ENCODE results near the gene TMEM117. TPM values are rescaled to one million over a fixed set of nuclear protein-coding genes. Genes with fewer than 3 reads are reported as not detected.

The TMEM117 gene
- total and polyA plus RNA-seq, 2 donors (not counting 3 experiments of a cell fraction or from before 2014, with no cell fraction given) = 1.2 to 3.8 TPM

DNA sequence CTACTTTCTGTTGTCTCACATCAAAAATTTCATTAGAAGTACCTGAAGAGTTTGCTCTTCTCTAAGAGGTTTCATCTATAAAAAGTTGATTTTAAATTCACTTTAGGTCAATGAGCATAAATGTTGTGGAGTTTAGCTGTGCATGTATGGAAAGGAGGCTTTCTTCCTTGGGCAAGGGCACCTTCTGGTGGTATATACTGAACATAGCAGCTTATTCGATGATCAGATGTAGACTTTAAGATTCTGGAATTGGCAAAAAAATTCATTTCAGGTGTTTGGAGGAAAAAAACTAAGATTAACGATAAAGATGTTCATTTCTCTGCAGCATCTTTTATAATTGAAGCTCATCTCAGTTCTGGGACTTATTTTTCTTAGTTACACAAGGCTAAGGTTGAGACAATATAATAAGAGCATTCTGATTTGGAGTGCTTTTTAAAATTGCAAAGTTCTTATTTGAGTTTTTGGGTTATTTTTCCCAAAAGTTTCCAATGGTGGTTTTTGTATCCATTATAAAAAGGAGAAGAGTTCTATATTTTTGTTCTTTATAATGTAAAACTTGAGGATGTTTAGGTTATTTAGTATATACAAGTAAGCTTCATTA is 46.8 kb downstream of the TMEM117 start:
- no peaks in the 10 kb centered on the region for H3K27me3 ChIP-seq (ENCODE audit: control insufficient read depth in 2 of 2, insufficient read depth in 2 of 2, low read length in 2 of 2)
- H3K79me2 ChIP-seq (ENCODE audit: control insufficient read depth, insufficient read depth, low read length) = no peaks in the 10 kb centered on the region
- no peaks in the 10 kb centered on the region for H3K4me1 ChIP-seq (ENCODE audit: control insufficient read depth, extremely low read depth, insufficient read depth, low read length)
- no peaks in the 10 kb centered on the region for H3K9me3 ChIP-seq (replicated peaks; ENCODE audit: control insufficient read depth, insufficient read depth, low read length)
- intact Hi-C loops (cut with micrococcal nuclease) = loop anchor here (1.0 to 5.0 kb wide), 5 partner anchors 76 to 530 kb away; partner anchors contain the start of gene TWF1
- H4K20me1 ChIP-seq (replicated peaks; ENCODE audit: control insufficient read depth, extremely low read depth, insufficient read depth, low read length) = no peaks in the 10 kb centered on the region
- ChIA-PET CTCF (interaction anchor here (0.7 to 5.3 kb wide), 40 partner anchors 10 to 1048 kb away, joined by 3 to 137 read pairs (median 4); partner anchors contain the start of genes IRAK4, PUS7L and TWF1), POLR2A (no interaction called here)
- H3K9ac ChIP-seq (replicated peaks; ENCODE audit: extremely low read depth, insufficient read depth, low read length) = no peak overlapping the region
- DNase-seq (ENCODE audit: low read depth, low spot score) (peak; percentile 65), FAIRE-seq (peak; percentile 33)
- dilution Hi-C loops (cut with MboI; ENCODE audit: extremely low pct_ligation_motif_present, low sequenced_read_pairs) = no loop called here
- H3K36me3 ChIP-seq (ENCODE audit: control insufficient read depth in 2 of 2, extremely low read depth in 1 of 2, insufficient read depth in 2 of 2, low read length in 2 of 2) = no peaks in the 10 kb centered on the region
- BruUV-seq (replicated peaks) = no TSS peak
- H2AFZ ChIP-seq (ENCODE audit: low read depth, low read length) = no peak overlapping the region
- no peak overlapping the region for H3K4me3 ChIP-seq (replicated peaks in 1 of 3; ENCODE audit: insufficient read depth in 1 of 3, low read depth in 1 of 3, low read length in 3 of 3)
- H3K9me1 ChIP-seq (replicated peaks; ENCODE audit: control insufficient read depth, extremely low read depth, insufficient read depth, low read length) = no peaks in the 10 kb centered on the region
- no peak overlapping the region for H3K27ac ChIP-seq (ENCODE audit: insufficient read depth, low read depth, low read length)
- no peak overlapping the region for H3K4me2 ChIP-seq (ENCODE audit: insufficient read depth, low read length)
- TF ChIP-seq, protein P1, sequence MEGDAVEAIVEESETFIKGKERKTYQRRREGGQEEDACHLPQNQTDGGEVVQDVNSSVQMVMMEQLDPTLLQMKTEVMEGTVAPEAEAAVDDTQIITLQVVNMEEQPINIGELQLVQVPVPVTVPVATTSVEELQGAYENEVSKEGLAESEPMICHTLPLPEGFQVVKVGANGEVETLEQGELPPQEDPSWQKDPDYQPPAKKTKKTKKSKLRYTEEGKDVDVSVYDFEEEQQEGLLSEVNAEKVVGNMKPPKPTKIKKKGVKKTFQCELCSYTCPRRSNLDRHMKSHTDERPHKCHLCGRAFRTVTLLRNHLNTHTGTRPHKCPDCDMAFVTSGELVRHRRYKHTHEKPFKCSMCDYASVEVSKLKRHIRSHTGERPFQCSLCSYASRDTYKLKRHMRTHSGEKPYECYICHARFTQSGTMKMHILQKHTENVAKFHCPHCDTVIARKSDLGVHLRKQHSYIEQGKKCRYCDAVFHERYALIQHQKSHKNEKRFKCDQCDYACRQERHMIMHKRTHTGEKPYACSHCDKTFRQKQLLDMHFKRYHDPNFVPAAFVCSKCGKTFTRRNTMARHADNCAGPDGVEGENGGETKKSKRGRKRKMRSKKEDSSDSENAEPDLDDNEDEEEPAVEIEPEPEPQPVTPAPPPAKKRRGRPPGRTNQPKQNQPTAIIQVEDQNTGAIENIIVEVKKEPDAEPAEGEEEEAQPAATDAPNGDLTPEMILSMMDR (IDR thresholded peaks at IDR 0.05; ENCODE audit: extremely low read depth in 1 of 2, insufficient read depth in 1 of 2, low read depth in 1 of 2, low read length in 2 of 2) = peak; percentile 48 to 58
- TF ChIP-seq GATA2 (IDR thresholded peaks at IDR 0.05; ENCODE audit: insufficient read depth, insufficient read length, low read depth, low read length) = no peak

DNA sequence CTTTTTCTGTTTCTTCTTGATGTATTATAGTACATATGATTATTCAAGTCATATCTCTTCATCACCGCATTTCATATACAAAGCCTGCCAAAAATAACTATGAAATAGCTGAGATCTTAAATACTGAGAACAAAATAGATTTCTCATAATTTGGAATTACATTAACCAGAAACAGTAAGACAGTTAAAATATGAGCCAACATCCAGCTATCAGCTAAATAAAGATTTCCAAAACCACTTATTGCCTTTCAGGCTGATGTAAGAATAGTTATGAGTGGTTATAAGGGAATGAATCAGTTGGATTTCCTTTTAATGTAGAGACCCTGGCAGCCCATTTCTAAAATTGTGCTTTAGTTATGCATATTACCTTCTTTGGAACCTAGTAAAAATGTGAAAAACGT is 47.4 kb downstream of the TMEM117 start:
- Histone ChIP-seq H3K79me2 (ENCODE audit: control insufficient read depth, insufficient read depth, low read length) (no peaks in the 10 kb centered on the region), H3K9me3 (replicated peaks; ENCODE audit: control insufficient read depth, insufficient read depth, low read length) (no peaks in the 10 kb centered on the region), H3K4me2 (ENCODE audit: insufficient read depth, low read length) (no peak overlapping the region), H3K4me3 (replicated peaks in 1 of 3; ENCODE audit: insufficient read depth in 1 of 3, low read depth in 1 of 3, low read length in 3 of 3) (no peak overlapping the region), H4K20me1 (replicated peaks; ENCODE audit: control insufficient read depth, extremely low read depth, insufficient read depth, low read length) (no peaks in the 10 kb centered on the region), H3K27ac (ENCODE audit: insufficient read depth, low read depth, low read length) (no peak overlapping the region), H3K36me3 (ENCODE audit: control insufficient read depth in 2 of 2, extremely low read depth in 1 of 2, insufficient read depth in 2 of 2, low read length in 2 of 2) (no peaks in the 10 kb centered on the region), H2AFZ (ENCODE audit: low read depth, low read length) (no peak overlapping the region), H3K27me3 (ENCODE audit: control insufficient read depth in 2 of 2, insufficient read depth in 2 of 2, low read length in 2 of 2) (no peaks in the 10 kb centered on the region), H3K9me1 (replicated peaks; ENCODE audit: control insufficient read depth, extremely low read depth, insufficient read depth, low read length) (no peaks in the 10 kb centered on the region), H3K4me1 (ENCODE audit: control insufficient read depth, extremely low read depth, insufficient read depth, low read length) (no peaks in the 10 kb centered on the region), H3K9ac (replicated peaks; ENCODE audit: extremely low read depth, insufficient read depth, low read length) (no peak overlapping the region)
- no peak for DNase-seq (ENCODE audit: low read depth, low spot score)
- FAIRE-seq = peak; percentile 8
- dilution Hi-C loops (cut with MboI; ENCODE audit: extremely low pct_ligation_motif_present, low sequenced_read_pairs) (no loop called here), intact Hi-C loops (cut with micrococcal nuclease) (loop anchor here (5.0 kb wide), 1 partner anchor 531 kb away; no protein-coding TSS in a partner anchor)
- BruUV-seq (replicated peaks) = no TSS peak
- TF ChIP-seq FOS (IDR thresholded peaks at IDR 0.05; ENCODE audit: borderline replicate concordance, insufficient read depth, low read length) (no peak), GATA2 (IDR thresholded peaks at IDR 0.05; ENCODE audit: insufficient read depth, insufficient read length, low read depth, low read length) (no peak), EZH2 (IDR thresholded peaks at IDR 0.05; ENCODE audit: borderline replicate concordance, low read depth, low read length, severe bottlenecking) (no peak), POLR2A (IDR thresholded peaks at IDR 0.05; ENCODE audit: low read depth, low read length) (no peak), MYC (IDR thresholded peaks at IDR 0.05; ENCODE audit: low read depth, low read length) (no peak), JUN (IDR thresholded peaks at IDR 0.05; ENCODE audit: borderline replicate concordance, insufficient read depth, insufficient read length, low read depth) (no peak), POLR2AphosphoS5 (IDR thresholded peaks at IDR 0.05; ENCODE audit: insufficient read depth, low read depth, low read length) (no peak)
- TF ChIP-seq, protein P2, sequence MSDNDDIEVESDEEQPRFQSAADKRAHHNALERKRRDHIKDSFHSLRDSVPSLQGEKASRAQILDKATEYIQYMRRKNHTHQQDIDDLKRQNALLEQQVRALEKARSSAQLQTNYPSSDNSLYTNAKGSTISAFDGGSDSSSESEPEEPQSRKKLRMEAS (IDR thresholded peaks at IDR 0.05; ENCODE audit: insufficient read depth, insufficient read length) = no peak
- TF ChIP-seq, protein P1 (IDR thresholded peaks at IDR 0.05; ENCODE audit: extremely low read depth in 1 of 2, insufficient read depth in 1 of 2, low read depth in 1 of 2, low read length in 2 of 2) = no peak
- ChIA-PET CTCF (interaction anchor here (0.9 to 5.3 kb wide), 16 partner anchors 11 to 534 kb away, joined by 3 to 137 read pairs (median 9); partner anchors contain the start of genes IRAK4, PUS7L and TWF1), POLR2A (no interaction called here)

All from endothelial cell of umbilical vein (primary cell).